Rectal smooth muscle tissue (tissue), 1 donor: ENCODE measurements around the gene DTWD2.
"Not testable (repeated sequence)": the region's sequence is repeated elsewhere in the genome, so short reads cannot be mapped to it uniquely, and the experiment has no call there.

ENCODE experiments used
- H3K27ac ChIP-seq: one replicate; pipeline ENCODE4 v1.7.0; 2013; ENCODE audit warnings: low read depth, low read length, inconsistent platforms
- H3K27me3 ChIP-seq: one replicate; pipeline ENCODE4 v1.7.0; 2013; ENCODE audit warnings: low read length; ENCODE audit not compliant: control insufficient read depth, insufficient read depth
- H3K36me3 ChIP-seq: one replicate; pipeline ENCODE4 v1.7.0; 2013; ENCODE audit warnings: low read length; ENCODE audit not compliant: control insufficient read depth, insufficient read depth
- H3K4me1 ChIP-seq: one replicate; pipeline ENCODE4 v1.7.0; 2013; ENCODE audit warnings: low read length; ENCODE audit not compliant: control insufficient read depth, insufficient read depth
- H3K4me3 ChIP-seq: one replicate; pipeline ENCODE4 v1.7.0; 2013; ENCODE audit warnings: low read length
- H3K9ac ChIP-seq: one replicate; pipeline ENCODE4 v1.7.0; 2013; ENCODE audit warnings: low read length

Gene DTWD2

DNA sequence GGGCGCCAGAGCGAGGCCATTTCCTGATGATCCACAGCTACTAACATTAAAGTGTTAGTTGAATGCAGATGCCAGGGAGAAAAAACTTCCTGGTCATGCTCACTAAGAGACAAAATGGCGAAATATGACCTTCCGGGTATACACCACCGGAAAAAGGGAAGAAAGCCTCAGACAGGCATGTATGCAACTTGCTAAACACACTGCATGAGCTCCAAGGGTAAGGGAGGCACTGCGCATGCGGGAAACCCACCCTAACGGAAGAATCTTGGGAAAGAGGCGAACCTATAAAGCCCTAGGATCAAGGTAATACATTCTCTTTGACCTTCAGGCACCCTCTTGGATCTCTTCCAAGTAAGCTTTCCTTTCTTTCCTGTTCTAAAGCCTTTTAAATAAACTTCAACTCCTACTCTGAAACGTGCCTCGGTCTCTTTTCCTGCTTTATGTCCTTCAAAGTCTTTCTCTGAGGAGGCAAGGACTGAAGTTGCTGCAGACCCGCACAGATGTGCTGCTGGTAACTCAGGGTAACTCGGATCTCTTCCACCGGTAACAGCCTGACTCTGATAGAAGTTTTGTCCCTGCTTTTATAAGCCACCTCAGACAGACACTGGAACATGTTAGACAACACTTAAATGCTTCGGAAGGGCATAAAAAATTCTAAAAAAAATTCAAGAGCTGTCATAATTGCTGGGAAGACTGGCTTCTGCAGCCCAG, 64.9 kb downstream of the DTWD2 start:
- Histone ChIP-seq H3K9ac (no peak overlapping the region), H3K4me3 (no peak overlapping the region), H3K4me1 (no peaks in the 10 kb centered on the region), H3K27ac (no peak overlapping the region), H3K27me3 (no peaks in the 10 kb centered on the region), H3K36me3 (peaks cover 2% of the 10 kb centered on the region)

DNA sequence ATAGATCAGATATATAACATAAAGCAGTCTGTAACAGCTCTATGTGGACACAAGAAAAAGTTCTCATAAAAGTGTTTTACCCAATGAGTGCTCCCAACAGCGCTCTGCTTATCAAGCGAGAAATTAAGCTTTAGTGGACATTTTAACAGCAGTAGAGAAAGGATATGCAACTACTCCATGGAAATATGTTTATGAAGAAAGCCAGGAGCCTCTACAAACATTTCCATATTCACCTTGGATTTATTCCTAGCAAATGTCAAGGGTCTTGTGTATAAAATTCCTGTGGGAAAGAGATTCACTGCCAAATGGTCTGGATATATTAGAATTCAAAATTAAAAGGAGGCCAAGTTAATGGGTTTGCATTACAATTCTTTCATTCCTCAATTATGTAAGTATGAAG, 66.5 kb downstream of the DTWD2 start:
- H3K4me3 ChIP-seq = no peak overlapping the region
- H3K27ac ChIP-seq = no peak overlapping the region
- H3K9ac ChIP-seq = no peak overlapping the region
- H3K36me3 ChIP-seq = peaks cover 2% of the 10 kb centered on the region
- H3K27me3 ChIP-seq = no peaks in the 10 kb centered on the region
- no peaks in the 10 kb centered on the region for H3K4me1 ChIP-seq

DNA sequence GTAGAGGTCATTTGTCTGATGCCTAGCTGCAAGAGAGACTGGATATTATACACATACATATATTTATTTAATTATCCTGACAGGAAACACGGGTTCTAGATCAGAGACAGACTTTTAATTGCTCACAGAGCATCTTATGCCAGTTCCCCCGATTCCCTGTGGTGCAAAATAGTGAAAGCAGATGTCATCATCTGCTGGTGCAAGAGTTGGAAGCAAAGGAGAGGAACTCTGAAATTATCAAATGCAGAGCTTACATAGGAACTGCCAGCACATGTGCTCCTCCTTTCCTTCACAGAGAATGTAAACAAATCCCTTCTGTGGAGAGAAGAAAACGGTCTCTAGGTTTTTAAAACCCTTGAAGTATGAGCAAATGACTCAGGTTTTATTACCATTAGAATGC, 69.3 kb downstream of the DTWD2 start:
- Histone ChIP-seq H3K36me3 (no peaks in the 10 kb centered on the region), H3K4me1 (no peaks in the 10 kb centered on the region), H3K9ac (no peak overlapping the region), H3K27ac (no peak overlapping the region), H3K27me3 (no peaks in the 10 kb centered on the region), H3K4me3 (no peak overlapping the region)

DNA sequence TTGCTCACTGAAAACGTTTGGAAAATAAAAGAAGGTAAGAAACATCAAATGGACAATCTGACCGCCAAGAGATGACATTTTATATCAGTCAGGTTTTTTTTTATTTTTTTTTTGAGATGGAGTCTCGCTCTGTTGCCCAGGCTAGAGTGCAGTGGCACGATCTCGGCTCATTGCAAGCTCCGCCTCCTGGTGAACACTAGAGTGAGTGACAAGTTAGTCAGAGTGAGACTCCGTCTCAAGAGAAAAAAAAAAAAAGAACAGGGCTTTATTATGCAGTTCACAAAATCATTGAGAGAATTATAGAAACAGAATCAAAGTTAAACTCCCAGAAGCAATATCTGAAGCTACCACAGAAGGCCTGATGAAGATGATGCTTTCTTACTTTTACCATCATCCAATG, 70.1 kb downstream of the DTWD2 start:
- no peak overlapping the region for H3K4me3 ChIP-seq
- H3K9ac ChIP-seq = no peak overlapping the region
- H3K27me3 ChIP-seq = no peaks in the 10 kb centered on the region
- no peak overlapping the region for H3K27ac ChIP-seq
- no peaks in the 10 kb centered on the region for H3K4me1 ChIP-seq
- no peaks in the 10 kb centered on the region for H3K36me3 ChIP-seq

DNA sequence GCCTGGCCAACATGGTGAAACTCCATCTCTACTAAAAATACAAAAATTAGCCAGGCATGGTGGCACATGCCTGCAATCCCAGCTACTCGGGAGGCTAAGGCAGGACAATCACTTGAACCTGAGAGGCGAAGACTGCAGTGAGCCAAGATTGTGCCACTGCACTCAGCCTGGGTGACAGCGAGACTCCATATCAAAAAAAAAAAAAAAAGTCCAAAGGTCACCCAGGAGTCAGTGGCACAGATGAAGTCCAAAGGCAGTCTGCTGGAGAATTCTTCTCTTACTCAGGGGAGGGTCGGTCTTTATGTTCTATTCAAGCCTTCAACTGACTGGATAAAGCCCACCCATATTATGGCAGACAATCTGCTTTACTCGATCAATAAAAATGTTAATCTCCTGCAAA, 80.8 kb downstream of the DTWD2 start:
- H3K4me3 ChIP-seq, H3K27ac ChIP-seq, H3K9ac ChIP-seq, H3K4me1 ChIP-seq, H3K36me3 ChIP-seq, H3K27me3 ChIP-seq: not testable (repeated sequence)

DNA sequence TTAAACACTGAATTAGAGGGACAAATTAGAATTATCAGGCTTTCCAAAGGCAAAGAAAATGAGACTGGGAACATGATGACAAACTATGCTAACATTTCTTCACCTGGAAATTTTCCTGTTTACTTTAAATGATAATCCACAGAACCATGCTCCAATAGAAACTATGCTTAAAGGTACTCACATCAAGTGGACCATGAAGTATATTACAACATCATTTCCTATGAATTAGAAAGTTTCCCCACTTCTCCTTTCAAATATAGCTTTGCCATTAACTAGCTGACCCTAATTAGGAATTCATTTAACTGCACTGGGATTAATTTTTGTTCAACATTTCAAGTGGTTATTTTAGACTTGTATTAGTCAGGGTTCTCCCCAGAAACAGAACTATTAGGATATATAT, 81.4 kb downstream of the DTWD2 start:
- H3K27me3 ChIP-seq = no peaks in the 10 kb centered on the region
- H3K4me3 ChIP-seq = no peak overlapping the region
- no peaks in the 10 kb centered on the region for H3K36me3 ChIP-seq
- H3K27ac ChIP-seq = no peak overlapping the region
- H3K9ac ChIP-seq = no peak overlapping the region
- no peaks in the 10 kb centered on the region for H3K4me1 ChIP-seq

DNA sequence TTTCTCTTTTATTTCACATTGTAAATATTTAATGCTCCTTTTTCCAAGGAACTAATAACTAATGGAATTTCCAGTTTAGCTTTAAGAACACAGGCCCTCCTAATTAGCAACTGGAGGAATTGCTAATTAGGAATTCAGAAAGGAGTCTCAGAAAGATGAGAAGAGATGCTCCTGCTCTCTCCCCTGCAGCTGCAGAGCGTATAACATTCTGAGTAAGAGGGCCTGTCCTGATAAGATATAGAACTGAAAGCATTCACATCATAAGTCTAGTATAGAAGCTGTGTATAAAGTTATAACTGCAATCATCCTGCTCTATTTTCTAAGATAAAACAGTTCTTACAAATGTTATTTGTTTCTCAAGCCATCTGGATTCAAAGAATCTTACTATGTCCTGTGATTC, 83.2 kb downstream of the DTWD2 start:
- H3K27ac ChIP-seq = no peak overlapping the region
- no peaks in the 10 kb centered on the region for H3K27me3 ChIP-seq

DNA sequence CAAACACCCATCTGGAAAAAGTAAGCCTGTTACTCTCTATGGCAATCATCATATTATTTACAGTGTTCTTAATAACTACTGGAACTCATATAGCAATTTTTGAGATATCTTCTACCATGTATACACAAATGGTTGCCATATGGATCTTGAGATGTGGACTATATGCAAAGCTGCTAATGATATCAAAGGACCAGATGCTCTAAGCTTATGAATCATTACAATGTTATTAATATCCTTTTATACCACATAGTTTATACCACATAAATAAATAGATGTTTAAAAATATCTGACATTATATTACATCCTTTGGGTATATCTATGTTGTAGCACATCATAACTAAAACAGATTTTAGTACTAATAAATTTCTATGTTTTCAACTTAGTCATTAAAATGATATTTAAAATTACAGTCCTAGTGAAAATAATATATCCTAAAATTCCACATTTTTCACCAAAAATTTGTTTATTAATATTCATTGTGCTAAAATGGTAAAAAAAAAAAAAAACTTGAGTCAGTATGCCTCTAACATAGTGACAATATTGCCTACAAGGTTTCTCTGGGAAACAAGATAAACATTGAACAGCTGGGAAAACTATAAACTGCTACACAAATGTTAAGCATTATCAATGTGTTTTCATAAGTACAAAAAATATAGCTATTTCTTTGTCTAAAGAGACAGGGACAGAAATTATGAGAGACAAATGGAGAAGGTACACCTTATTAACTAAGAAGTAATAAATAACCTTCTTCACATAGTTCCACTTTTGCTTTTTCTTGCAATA, 85.5 kb downstream of the DTWD2 start:
- Histone ChIP-seq H3K27ac (no peak overlapping the region), H3K4me3 (no peak overlapping the region)

More for the DNA sequence above, 83.2 kb downstream of the DTWD2 start:
- Histone ChIP-seq H3K36me3 (no peaks in the 10 kb centered on the region), H3K4me1 (no peaks in the 10 kb centered on the region), H3K4me3 (no peak overlapping the region), H3K9ac (no peak overlapping the region)

DNA sequence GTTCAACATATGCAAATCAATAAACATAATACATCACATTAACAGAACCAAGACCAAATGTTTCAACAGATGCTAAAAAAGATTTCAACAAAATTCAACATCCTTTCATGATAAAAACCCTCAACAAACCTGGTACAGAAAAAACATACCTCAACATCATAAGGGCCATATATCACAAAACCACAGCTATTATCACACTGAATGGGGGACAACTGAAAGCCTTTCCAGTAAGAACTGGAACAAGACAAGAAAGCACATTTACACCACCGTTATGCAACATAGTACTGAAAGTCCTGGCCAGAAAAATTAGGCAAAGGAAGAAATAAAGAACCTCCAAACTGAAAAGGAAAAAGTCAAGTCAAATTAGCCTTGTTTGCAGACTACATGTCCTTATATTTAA, 93.6 kb downstream of the DTWD2 start:
- H3K9ac ChIP-seq = no peak overlapping the region
- no peak overlapping the region for H3K27ac ChIP-seq
- H3K36me3 ChIP-seq = no peaks in the 10 kb centered on the region
- no peaks in the 10 kb centered on the region for H3K27me3 ChIP-seq
- H3K4me3 ChIP-seq = no peak overlapping the region
- H3K4me1 ChIP-seq = no peaks in the 10 kb centered on the region

More for the DNA sequence above, 85.5 kb downstream of the DTWD2 start:
- no peaks in the 10 kb centered on the region for H3K36me3 ChIP-seq
- no peaks in the 10 kb centered on the region for H3K27me3 ChIP-seq
- H3K4me1 ChIP-seq = no peaks in the 10 kb centered on the region
- no peak overlapping the region for H3K9ac ChIP-seq

DNA sequence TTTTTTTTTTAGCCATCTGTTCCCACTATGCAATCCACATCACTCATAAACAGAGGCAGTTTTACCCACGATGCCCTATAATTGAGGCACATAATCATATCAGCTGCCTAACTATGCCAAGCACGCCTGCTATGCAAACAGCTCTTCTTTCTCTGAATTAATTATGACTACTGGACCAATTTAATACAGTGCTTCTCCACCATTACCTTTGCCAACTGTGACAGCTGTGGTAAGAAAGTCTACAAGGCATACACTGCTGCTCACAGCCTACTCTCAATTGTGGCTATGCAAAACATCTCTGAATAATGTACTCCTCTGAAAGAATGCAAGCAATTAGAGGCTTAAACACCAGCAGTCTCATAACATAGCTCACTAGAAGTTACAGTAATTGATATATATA, 97.1 kb downstream of the DTWD2 start:
- Histone ChIP-seq H3K27me3 (no peaks in the 10 kb centered on the region), H3K4me3 (no peak overlapping the region), H3K36me3 (no peaks in the 10 kb centered on the region), H3K27ac (no peak overlapping the region), H3K4me1 (no peaks in the 10 kb centered on the region), H3K9ac (no peak overlapping the region)

DNA sequence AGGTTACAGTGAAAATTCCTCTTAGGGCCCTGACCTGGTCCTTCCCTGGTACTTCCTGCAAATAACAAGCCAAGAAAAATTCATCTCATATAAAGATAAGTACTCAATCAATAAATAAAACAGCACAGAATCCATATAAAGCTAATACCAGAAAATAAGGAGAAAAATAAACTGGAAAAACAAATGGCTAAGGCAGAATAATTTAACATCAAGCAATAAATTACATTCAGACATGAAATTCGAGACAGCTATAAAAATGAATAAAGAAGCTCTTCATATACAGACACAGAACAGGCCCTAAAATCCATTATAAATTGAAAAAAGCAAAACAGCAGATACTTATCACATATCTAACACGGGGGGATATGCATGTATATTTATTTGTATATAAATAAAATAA, 99.2 kb downstream of the DTWD2 start:
- H3K4me3 ChIP-seq = no peak overlapping the region
- no peaks in the 10 kb centered on the region for H3K27me3 ChIP-seq
- no peak overlapping the region for H3K27ac ChIP-seq
- no peak overlapping the region for H3K9ac ChIP-seq
- no peaks in the 10 kb centered on the region for H3K36me3 ChIP-seq
- H3K4me1 ChIP-seq = no peaks in the 10 kb centered on the region

DNA sequence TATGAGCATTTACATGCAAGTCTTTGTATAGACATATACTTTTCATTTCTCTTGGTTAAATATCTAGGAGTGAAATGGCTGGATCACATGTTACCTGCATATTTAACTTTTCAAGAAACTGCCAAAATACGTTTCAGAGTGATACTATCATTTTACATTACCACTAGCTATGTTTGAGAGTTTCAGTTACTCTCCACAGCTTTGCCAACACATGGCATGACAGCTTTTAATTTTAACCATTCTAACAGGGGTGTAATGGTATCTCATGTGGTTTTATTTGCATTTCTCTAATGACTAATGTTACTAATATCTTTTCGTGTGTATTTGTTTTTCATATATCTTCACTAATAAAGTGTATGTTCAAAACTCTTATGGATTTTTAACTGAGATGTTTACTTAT, 99.8 kb downstream of the DTWD2 start:
- no peak overlapping the region for H3K27ac ChIP-seq
- no peaks in the 10 kb centered on the region for H3K36me3 ChIP-seq
- H3K4me3 ChIP-seq = no peak overlapping the region

DNA sequence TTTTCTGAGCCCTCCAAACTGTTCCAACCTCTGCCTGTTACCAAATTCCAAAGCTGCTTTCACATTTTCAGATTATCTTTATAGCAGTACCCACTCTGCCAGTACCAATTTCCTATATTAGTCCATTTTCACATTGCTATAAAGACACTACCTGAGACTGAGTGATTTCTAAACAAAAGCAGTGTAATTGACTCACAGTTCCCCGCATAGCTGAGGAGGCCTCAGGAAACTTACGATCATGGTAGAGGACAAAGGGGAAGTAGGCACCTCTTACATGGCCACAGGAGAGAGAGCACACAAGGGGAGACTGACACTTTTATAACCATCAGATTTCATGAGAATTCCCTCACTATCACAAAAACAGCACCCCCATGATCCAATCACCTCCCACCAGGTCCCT, 105.0 kb downstream of the DTWD2 start:
- no peaks in the 10 kb centered on the region for H3K4me1 ChIP-seq
- H3K4me3 ChIP-seq = no peak overlapping the region
- no peak overlapping the region for H3K27ac ChIP-seq
- no peaks in the 10 kb centered on the region for H3K27me3 ChIP-seq
- no peaks in the 10 kb centered on the region for H3K36me3 ChIP-seq
- H3K9ac ChIP-seq = no peak overlapping the region

More for the DNA sequence above, 99.8 kb downstream of the DTWD2 start:
- Histone ChIP-seq H3K27me3 (no peaks in the 10 kb centered on the region), H3K9ac (no peak overlapping the region), H3K4me1 (no peaks in the 10 kb centered on the region)
